Measurements from ENCODE around the gene VGLL2. TPM values are rescaled to one million over a fixed set of nuclear protein-coding genes. Genes with fewer than 3 reads are reported as not detected.

VGLL2 gene
- total RNA-seq, 1 experiment from 2014 or later, result not detected

GRCh38 chr6:117266257-117267053, 1.1 kb downstream of the VGLL2 start:
- intact Hi-C loops (cut with micrococcal nuclease; ENCODE audit: unreplicated experiment), result no loop called here
- Histone ChIP-seq H3K36me3 (ENCODE audit: control insufficient read depth, insufficient read depth, low read length) (no peaks in the 10 kb centered on the region; the same call in 1 of the 2 replicates), H3K9me3 (ENCODE audit: control insufficient read depth, insufficient read depth, low read depth, low read length) (no peaks in the 10 kb centered on the region), H3K27ac (ENCODE audit: low read length) (no peak overlapping the region), H3K4me3 (ENCODE audit: low read depth in 2 of 2, low read length in 2 of 2) (peak overlapping the region in 1 of 2 experiments; percentile 54; a peak in 2 of 4 replicates), H3K27me3 (ENCODE audit: control insufficient read depth, insufficient read depth, low read length) (peaks cover 79% of the 10 kb centered on the region), H3K4me1 (ENCODE audit: control insufficient read depth, insufficient read depth, low read length) (peaks cover 10% of the 10 kb centered on the region)
- in situ Hi-C loops (cut with HindIII; ENCODE audit: low pct_unique_long_range_greater_than_20kb, low sequenced_read_pairs), result no loop called here
- no TSS peak for BruUV-seq (replicated peaks)
- CTCF ChIA-PET, result no interaction called here
- ATAC-seq, result no peak; the same call in 1 of the 2 replicates
- TF ChIP-seq CTCF (IDR thresholded peaks at IDR 0.05) (no peak), TCF7L2 (IDR thresholded peaks at IDR 0.05; ENCODE audit: low read depth, low read length) (no peak), POLR2AphosphoS5 (IDR thresholded peaks at IDR 0.05; ENCODE audit: low read depth, low read length) (no peak), REST (IDR thresholded peaks at IDR 0.05; ENCODE audit: insufficient read depth in 1 of 2, low read depth in 2 of 2, low read length in 1 of 2) (no peak), SIN3A (IDR thresholded peaks at IDR 0.05; ENCODE audit: borderline replicate concordance, insufficient read depth, low read depth, low read length) (no peak)
- DNase-seq (ENCODE audit: low read depth, low spot score), result no peak
- POLR2A ChIA-PET, result no interaction called here

- BruUV-seq (replicated peaks), result no TSS peak
- H3K9me3 ChIP-seq (ENCODE audit: control insufficient read depth, insufficient read depth, low read depth, low read length), result no peaks in the 10 kb centered on the region
- no peak overlapping the region for H3K4me3 ChIP-seq (ENCODE audit: low read depth in 2 of 2, low read length in 2 of 2)
- DNase-seq (ENCODE audit: low read depth, low spot score), result no peak
- peaks cover 10% of the 10 kb centered on the region for H3K4me1 ChIP-seq (ENCODE audit: control insufficient read depth, insufficient read depth, low read length)
- intact Hi-C loops (cut with micrococcal nuclease; ENCODE audit: unreplicated experiment) (no loop called here), in situ Hi-C loops (cut with HindIII; ENCODE audit: low pct_unique_long_range_greater_than_20kb, low sequenced_read_pairs) (no loop called here)
- H3K27me3 ChIP-seq (ENCODE audit: control insufficient read depth, insufficient read depth, low read length), result peaks cover 77% of the 10 kb centered on the region
- H3K36me3 ChIP-seq (ENCODE audit: control insufficient read depth, insufficient read depth, low read length), result no peaks in the 10 kb centered on the region; the same call in 1 of the 2 replicates
- H3K27ac ChIP-seq (ENCODE audit: low read length), result no peak overlapping the region
- TF ChIP-seq CTCF (IDR thresholded peaks at IDR 0.05) (no peak), SIN3A (IDR thresholded peaks at IDR 0.05; ENCODE audit: borderline replicate concordance, insufficient read depth, low read depth, low read length) (no peak), POLR2AphosphoS5 (IDR thresholded peaks at IDR 0.05; ENCODE audit: low read depth, low read length) (no peak), REST (IDR thresholded peaks at IDR 0.05; ENCODE audit: insufficient read depth in 1 of 2, low read depth in 2 of 2, low read length in 1 of 2) (no peak), TCF7L2 (IDR thresholded peaks at IDR 0.05; ENCODE audit: low read depth, low read length) (no peak)
- CTCF ChIA-PET, result no interaction called here
- POLR2A ChIA-PET, result no interaction called here
- no peak for ATAC-seq
Observed at GRCh38 chr6:117267054-117267347, 1.6 kb downstream of the VGLL2 start.

Measured in Panc1 (cell line).